ENCODE data around the gene SPANXN1.
A peak's percentile ranks its signal among the peaks of the same experiment; 100 is the strongest.

DNA sequence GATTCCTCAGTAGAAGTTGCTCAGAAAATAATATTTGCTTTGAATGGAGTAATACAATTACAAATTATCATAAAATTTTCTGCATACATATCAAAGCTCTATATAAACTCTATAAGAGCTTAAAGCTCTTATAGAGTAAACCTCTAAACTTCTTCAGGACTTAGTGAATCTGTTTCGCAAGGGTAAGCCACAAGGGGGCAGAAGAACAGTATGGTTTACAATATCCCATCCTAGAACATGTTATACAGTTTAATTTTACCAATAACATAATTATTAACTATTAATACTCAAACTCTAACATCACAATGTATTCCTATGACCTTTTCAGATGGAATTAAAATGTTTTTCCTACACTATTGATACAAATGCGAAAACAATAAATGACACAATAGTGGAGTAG, 33.8 kb upstream of the SPANXN1 start:
- no peak for TF ChIP-seq SP1 (IDR thresholded peaks at IDR 0.05; ENCODE audit: low read depth, low read length)
- no peak for TF ChIP-seq SMAD1 (IDR thresholded peaks at IDR 0.05; ENCODE audit: low read depth, partially characterized antibody)
- TF ChIP-seq, protein P1, sequence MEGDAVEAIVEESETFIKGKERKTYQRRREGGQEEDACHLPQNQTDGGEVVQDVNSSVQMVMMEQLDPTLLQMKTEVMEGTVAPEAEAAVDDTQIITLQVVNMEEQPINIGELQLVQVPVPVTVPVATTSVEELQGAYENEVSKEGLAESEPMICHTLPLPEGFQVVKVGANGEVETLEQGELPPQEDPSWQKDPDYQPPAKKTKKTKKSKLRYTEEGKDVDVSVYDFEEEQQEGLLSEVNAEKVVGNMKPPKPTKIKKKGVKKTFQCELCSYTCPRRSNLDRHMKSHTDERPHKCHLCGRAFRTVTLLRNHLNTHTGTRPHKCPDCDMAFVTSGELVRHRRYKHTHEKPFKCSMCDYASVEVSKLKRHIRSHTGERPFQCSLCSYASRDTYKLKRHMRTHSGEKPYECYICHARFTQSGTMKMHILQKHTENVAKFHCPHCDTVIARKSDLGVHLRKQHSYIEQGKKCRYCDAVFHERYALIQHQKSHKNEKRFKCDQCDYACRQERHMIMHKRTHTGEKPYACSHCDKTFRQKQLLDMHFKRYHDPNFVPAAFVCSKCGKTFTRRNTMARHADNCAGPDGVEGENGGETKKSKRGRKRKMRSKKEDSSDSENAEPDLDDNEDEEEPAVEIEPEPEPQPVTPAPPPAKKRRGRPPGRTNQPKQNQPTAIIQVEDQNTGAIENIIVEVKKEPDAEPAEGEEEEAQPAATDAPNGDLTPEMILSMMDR (IDR thresholded peaks at IDR 0.05 in 2 of 3, conservative IDR thresholded peaks at IDR 0.05 in 1 of 3; ENCODE audit: control insufficient read depth in 2 of 3, extremely low read depth in 1 of 3, insufficient read depth in 1 of 3, low read depth in 3 of 3, low read length in 3 of 3), result peak in 2 of 3 experiments; percentile 37 to 41; a peak in 4 of 6 replicates
- no peak for TF ChIP-seq RFX5 (IDR thresholded peaks at IDR 0.05; ENCODE audit: low read depth, low read length)
- TF ChIP-seq CEBPZ (IDR thresholded peaks at IDR 0.05; ENCODE audit: low read depth, low read length), result no peak
- no peak for TF ChIP-seq EP300 (IDR thresholded peaks at IDR 0.05; ENCODE audit: borderline replicate concordance in 1 of 2, control insufficient read depth in 1 of 2, low read depth in 2 of 2, low read length in 2 of 2)
- no peak for TF ChIP-seq ZBTB11 (CRISPR knock-in tag; IDR thresholded peaks at IDR 0.05)
- TF ChIP-seq YY1 (IDR thresholded peaks at IDR 0.05; ENCODE audit: low read depth, low read length), result no peak
- TF ChIP-seq, protein P2, sequence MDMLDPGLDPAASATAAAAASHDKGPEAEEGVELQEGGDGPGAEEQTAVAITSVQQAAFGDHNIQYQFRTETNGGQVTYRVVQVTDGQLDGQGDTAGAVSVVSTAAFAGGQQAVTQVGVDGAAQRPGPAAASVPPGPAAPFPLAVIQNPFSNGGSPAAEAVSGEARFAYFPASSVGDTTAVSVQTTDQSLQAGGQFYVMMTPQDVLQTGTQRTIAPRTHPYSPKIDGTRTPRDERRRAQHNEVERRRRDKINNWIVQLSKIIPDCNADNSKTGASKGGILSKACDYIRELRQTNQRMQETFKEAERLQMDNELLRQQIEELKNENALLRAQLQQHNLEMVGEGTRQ (IDR thresholded peaks at IDR 0.05; ENCODE audit: borderline replicate concordance, low read depth, low read length), result no peak
- no peak for TF ChIP-seq POLR2AphosphoS5 (IDR thresholded peaks at IDR 0.05; ENCODE audit: low read length)
- no peak for TF ChIP-seq SIN3A (IDR thresholded peaks at IDR 0.05; ENCODE audit: low read depth, low read length)
- TF ChIP-seq CBX3 (IDR thresholded peaks at IDR 0.05; ENCODE audit: borderline replicate concordance, low read depth), result no peak
- no peak for TF ChIP-seq TARDBP (IDR thresholded peaks at IDR 0.05; ENCODE audit: borderline replicate concordance)

Data from GM12878 (cell line).